Ishikawa (cell line): Measurements from ENCODE around the gene CHRDL2.

Experiments used
- CEBPB ChIP-seq: IDR thresholded peaks from 2 replicates; pipeline ENCODE4 v1.6.1; 2012
- CREB1 ChIP-seq: IDR thresholded peaks from 2 replicates; pipeline ENCODE4 v1.6.1; 2012; ENCODE audit warnings: low read depth
- MAX ChIP-seq: IDR thresholded peaks from 2 replicates; pipeline ENCODE4 v1.6.1; 2012
- REST ChIP-seq: IDR thresholded peaks from 2 replicates; pipeline ENCODE4 v1.6.1; 2012; ENCODE audit warnings: low read depth, mild to moderate bottlenecking

- no peak for TF ChIP-seq REST
- TF ChIP-seq CEBPB, result no peak
- TF ChIP-seq CREB1, result no peak
- TF ChIP-seq MAX, result no peak
These were observed 49.2 kb upstream of the CHRDL2 start for GRCh38 chr11:74780248-74781005.
